SIG-M5 (cell line): ENCODE data around the gene MIB2.
"Not testable (repeated sequence)": the region's sequence is repeated elsewhere in the genome, so short reads cannot be mapped to it uniquely, and the experiment has no call there.

Source experiments
- DNase-seq: peaks from one replicate; lab custom pipeline; 2025; lab: John Stamatoyannopoulos, UW

Gene MIB2

DNA sequence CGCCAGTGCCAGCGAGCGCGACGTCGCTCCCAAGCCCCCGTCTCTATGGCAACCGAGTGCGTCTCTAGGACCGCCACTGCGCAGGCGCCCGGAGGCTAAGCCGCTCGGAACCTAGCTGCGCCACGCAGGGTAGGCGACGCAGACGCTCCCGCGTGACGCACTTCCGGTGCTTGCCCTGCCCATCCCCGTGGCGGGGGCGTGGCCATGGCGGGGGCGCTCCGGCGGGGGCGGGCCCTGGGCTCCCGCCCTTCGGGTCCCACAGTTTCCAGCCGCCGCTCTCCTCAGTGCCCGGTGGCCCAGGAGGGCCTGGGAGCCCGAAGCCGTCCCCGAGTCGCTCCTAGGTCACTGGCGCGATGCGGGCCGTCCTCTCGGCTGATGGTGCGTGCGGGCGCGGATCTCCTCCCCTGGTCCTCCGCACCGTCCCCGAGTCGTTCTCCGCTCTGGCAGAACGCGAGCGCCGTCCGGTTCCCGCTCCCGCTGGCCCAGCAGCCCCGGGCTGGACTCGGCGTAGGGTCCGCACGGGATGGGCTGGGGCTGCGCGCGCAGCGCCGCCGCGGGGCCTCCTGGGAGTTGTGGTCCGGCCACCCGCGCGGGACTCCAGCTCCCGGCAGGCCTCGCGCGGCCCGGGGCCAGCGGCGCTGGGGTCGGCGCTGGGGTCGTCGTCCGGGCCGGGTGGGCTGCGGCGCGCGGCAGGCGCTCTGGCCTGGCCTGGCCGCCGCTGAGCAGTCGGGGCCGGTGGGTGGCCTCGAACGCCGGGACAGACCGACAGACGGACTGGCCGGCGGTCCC, at the start of gene MIB2:
Gene MIB2, plus strand, starts transcription at position 245 of the 789 bp plus-strand sequence. CDS start 7,953 bp downstream, outside the sequence.
- peak; percentile 62 for DNase-seq

DNA sequence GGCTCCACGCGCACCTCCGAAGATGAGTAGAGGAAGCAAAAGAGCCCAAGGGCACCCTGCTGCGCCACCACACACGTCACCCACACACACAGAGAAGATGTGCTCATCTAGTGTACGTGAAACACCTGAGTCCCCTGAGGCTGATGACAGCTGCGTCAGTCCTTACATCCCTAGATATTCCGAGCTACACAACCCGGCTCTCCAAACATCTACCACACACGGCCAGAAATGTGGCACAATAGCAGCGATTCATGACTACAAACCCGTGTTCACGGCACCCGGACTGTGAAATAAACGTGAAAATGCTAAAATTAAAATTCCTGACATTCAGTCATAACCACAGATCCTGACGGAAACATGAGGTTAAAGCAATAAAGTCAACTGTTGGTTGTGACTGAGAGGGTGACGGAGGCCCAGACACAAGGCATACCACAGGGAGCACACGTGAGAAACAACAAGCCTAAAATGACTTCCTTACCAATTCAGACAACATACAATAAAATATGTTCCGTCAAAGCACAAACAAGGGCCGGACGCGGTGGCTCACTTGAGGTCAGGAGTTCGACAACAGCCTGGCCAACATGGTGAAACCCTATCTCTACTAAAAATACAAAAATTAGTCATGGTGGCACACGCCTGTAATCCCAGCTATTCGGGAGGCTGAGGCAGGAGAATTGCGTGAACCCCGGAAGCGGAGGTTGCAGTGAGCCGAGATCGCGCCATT, 48.0 kb upstream of the MIB2 start:
- DNase-seq = no peak

DNA sequence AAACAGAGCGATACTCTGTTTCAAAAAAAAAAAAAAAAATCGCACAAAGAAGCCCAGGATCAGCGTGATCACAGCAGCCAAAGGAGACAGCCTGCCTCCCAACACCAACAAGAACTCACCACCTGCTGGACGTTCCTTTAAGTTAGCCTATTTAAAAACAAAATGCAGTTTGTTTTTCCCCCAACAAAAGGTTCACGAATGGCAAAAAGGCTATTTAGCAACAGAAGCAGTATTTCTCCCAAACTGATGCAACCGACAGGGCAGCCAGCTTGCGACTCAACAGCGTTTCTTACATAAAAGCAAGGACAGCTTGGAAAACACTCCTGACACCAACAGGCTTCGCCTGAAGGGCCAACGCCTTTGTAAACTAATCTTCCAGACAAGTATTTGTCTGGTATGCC, 47.4 kb upstream of the MIB2 start:
- no peak for DNase-seq

DNA sequence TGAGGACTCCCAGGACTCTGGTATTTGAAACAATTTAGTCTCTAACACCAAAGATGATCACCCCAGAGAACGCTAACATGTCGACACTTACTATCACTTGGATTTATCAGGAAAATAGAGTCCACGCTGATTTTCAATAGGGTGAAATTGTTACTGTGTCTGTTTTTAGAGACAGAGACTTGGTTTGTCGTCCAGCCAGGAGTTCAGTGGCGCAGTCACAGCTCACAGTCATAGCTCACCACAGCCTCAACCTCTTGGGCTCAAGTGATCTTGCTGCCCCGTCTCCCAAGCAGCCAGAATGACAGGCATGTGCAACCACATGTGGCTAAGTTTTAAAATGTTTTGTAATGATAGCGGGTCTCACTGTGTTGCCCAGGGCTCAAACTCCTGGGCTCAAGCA, 46.0 kb upstream of the MIB2 start:
- DNase-seq = no peak

- DNase-seq = no peak
Observed at GRCh38 chr1:1573843-1574720, 41.2 kb upstream of the MIB2 start.

DNA sequence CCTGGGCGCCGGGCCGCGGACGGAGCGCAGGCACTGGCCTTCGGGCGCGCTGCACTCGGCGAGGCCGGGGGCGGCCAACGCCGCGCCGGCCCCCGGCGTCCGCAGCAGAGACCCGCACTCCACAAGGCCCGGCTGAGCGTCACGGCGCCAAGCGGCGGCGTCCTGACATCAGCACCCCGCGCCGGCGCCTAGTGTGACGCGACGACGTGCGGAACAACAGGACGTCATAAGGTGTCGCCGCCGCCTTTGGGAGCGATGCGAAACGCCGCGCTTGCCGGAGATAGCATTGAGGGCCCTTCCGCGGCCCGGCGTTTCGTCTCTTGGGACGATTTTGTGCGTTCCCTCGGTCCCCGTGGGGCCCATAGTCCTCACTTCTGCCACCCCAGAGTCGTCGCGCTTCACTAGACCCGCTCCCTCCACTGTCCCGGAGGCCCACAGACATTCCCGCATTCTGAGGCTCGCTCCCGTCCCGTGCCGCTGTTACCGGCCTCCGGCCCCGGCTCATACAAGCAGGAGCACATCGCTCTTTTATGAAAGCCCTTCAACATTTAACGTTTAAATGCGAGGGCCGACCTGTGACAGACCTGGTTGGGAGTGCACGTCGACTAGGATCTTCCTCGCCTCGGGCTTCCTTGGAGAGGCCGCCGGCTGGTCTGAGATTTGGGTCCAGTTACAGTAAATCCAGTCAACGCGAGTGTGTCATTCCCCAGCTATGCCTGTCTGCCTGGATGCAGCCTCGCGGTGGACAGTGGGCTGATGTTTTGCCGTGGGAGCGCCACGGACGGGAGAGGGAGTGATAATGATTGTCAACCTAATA, 40.4 kb upstream of the MIB2 start, which contains the start of gene SSU72:
Gene SSU72, minus strand, starts transcription at position 143 of the 817 bp plus-strand sequence. CDS start 306 bp downstream, outside the sequence.
- DNase-seq = no peak

GRCh38 chr1:1577367-1578011, 37.8 kb upstream of the MIB2 start:
- no peak for DNase-seq

DNA sequence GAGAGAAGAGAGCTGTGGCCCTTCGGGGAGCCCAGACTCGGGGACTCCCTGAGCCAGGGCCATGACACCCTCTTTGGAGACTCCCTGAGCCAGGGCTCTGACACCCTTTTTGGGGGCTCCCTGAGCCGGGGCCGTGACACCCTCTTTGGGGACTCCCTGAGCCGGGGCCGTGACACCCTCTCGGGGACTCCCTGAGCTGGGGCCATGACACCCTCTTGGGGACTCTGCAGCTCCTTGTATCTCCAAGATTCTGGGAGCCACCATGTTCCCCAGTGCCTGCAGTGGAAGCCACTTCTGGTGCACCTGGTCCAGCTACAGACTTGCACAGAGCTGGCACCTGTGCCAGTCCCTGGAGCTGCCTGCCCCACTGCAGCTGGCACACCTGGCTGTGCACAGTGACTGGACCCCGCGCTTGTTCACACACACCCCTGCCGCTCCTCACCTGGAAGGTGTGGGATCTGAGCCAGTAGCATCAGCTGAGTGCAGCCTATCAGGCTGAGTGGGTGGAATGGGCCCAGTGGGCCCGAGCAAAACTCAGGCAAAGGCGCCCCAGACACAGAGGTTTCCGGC, 36.8 kb upstream of the MIB2 start:
- no peak for DNase-seq

DNA sequence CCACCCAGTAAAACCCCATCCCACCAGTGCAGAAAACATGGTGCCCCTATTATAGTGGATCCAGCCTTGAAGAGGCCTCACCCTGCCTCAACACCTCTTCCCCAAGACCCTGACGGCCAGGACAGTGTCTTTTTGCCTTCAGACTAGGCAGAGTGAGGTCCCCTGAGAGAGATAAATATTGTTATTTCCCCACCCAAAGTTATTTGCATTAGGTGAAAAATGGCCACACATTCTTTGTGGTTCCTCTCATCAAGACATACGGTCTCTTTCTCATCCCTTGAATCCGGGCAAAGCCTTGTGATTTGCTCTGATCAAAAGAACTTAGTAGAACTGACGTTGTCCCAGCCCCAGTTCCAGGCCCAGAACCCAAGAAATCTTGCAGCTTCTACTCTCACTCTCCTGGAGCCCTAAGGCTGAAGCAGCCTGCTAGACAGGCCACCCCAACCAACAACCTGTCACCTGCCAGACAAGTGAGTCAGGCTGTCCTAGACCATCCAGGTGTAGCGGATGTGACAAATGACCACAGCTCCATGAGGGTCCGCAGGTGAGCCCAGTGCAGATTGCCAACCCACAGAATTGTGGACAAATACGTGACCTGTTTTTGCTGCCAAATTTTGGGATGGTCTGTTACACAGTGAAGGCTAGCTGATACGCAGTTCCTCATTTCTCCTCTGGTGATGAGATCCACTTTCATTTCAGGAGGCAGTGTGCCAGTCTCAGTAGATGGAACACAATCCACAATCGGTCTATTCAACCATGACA, 32.5 kb upstream of the MIB2 start:
- DNase-seq = no peak

DNA sequence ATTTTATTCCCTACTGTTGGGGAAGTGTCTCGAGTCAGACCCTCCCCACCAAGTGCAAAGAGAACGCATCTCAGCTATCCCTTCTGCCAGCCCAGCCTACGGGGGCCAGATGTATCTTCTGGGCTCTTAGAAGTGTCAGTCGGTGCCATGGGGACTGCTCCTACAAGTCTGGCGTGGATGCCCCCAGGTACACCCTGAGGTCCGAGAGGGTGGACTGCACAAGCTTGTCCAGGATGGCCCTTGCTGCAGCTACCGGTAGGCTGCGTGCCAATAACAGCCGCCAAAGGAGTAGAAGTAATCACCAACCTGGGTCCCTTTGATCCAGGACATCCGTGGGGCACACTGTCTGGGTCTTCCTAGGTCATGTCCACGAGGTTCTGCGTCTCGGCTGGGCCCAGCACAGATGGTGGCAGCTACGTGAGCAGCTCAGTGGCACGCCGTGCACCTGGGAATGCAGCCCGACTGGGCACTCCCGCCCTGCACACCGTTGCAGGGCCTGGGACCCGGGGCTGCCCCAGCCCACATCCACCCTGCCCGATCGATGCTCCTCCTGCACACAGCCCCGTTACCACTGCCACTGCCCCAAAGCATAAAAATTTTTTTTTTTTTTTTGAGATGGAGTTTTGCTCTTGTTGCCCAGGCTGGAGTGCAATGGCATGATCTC, 31.8 kb upstream of the MIB2 start:
- DNase-seq = no peak

GRCh38 chr1:1591452-1591851, 23.8 kb upstream of the MIB2 start:
- DNase-seq = no peak

- no peak for DNase-seq
Observed at GRCh38 chr1:1593834-1594601, 21.3 kb upstream of the MIB2 start.

- DNase-seq = no peak
Observed at GRCh38 chr1:1594602-1595260, 20.6 kb upstream of the MIB2 start.

GRCh38 chr1:1595341-1595740, 20.0 kb upstream of the MIB2 start:
- not testable (repeated sequence) for DNase-seq

- DNase-seq = no peak
Observed at GRCh38 chr1:1596493-1597274, 18.6 kb upstream of the MIB2 start.

DNA sequence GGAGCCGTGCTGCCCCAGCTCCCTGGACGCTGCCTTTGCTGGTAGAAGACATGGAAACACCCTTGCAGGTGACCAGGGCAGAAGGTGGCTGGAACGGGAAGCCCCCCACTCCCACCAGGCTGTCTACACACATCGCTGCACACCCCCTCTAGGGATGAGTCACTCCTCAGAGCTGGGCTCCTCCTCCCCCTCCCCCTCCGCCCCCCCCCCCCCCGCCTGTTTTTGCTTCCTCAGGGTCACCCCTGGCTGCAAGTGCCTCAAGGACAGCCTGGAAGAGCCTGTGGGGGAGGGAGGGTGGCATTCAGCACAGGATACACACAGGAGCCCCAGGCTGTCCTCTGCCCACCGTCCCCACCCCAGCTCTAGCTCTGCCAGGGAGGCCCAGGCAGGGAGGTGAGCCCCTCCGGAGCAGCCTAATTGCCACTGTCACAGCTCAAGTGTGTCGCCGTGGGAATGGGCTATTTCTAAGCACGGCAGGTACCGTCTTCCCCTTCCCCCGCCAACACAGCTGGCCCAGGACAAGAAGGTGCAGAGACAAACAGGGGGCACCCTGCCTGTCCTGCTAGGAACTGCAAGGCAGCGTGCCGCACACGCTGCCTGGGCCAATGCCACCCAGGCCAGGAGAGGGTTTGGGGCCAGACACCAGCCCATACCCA, 17.9 kb upstream of the MIB2 start:
- no peak for DNase-seq
